Measurements from ENCODE around the gene MTCH1. TPM values are rescaled to one million over a fixed set of nuclear protein-coding genes. Genes with fewer than 3 reads are reported as not detected.

MTCH1 gene
- total RNA-seq, 2 donors from 2014 or later, result 226 to 235 TPM

GRCh38 chr6:37016995-37017394, 31.0 kb upstream of the MTCH1 start:
- peaks cover 5% of the 10 kb centered on the region for H3K4me1 Mint-ChIP-seq
- no peak overlapping the region for H3K9ac ChIP-seq (ENCODE audit: extremely low read depth, low read length, poor library complexity, severe bottlenecking)
- no peaks in the 10 kb centered on the region for H3K27me3 Mint-ChIP-seq (ENCODE audit: insufficient read depth)
- H3K4me1 ChIP-seq (ENCODE audit: control insufficient read depth, insufficient read depth, low read length), result peaks cover 3% of the 10 kb centered on the region
- H3K4me3 Mint-ChIP-seq, result no peak overlapping the region
- no peak for DNase-seq
- H3K36me3 ChIP-seq (ENCODE audit: control insufficient read depth, insufficient read depth, low read length), result no peaks in the 10 kb centered on the region
- H3K36me3 Mint-ChIP-seq (ENCODE audit: low read depth), result no peaks in the 10 kb centered on the region
- H3K9me3 Mint-ChIP-seq, result no peaks in the 10 kb centered on the region
- WGBS, 2 experiments (ENCODE audit: insufficient coverage in 1 of 2, insufficient read length in 1 of 2), result 94 to 100% methylated on average over 2 to 3 of the region's 3 CpGs
- no peak overlapping the region for H3K27ac Mint-ChIP-seq
- no peaks in the 10 kb centered on the region for H3K27me3 ChIP-seq (ENCODE audit: control insufficient read depth, insufficient read depth, low read length, poor library complexity, severe bottlenecking)
- no peak for TF ChIP-seq CTCF (conservative IDR thresholded peaks at IDR 0.05)
- no peak overlapping the region for H3K4me3 ChIP-seq (ENCODE audit: low read length)
- H3K27ac ChIP-seq (ENCODE audit: low read depth, low read length), result no peak overlapping the region
- H3K9me3 ChIP-seq (ENCODE audit: control insufficient read depth, low read length), result no peaks in the 10 kb centered on the region

GRCh38 chr6:37015532-37015931, 29.5 kb upstream of the MTCH1 start:
- Histone ChIP-seq H3K4me3 (ENCODE audit: low read length) (no peak overlapping the region), H3K27me3 (ENCODE audit: control insufficient read depth, insufficient read depth, low read length, poor library complexity, severe bottlenecking) (no peaks in the 10 kb centered on the region), H3K4me1 (ENCODE audit: control insufficient read depth, insufficient read depth, low read length) (no peaks in the 10 kb centered on the region), H3K9ac (ENCODE audit: extremely low read depth, low read length, poor library complexity, severe bottlenecking) (no peak overlapping the region), H3K36me3 (ENCODE audit: control insufficient read depth, insufficient read depth, low read length) (no peaks in the 10 kb centered on the region), H3K9me3 (ENCODE audit: control insufficient read depth, low read length) (no peaks in the 10 kb centered on the region), H3K27ac (ENCODE audit: low read depth, low read length) (no peak overlapping the region)
- H3K27ac Mint-ChIP-seq, result no peak overlapping the region
- no peaks in the 10 kb centered on the region for H3K9me3 Mint-ChIP-seq
- H3K36me3 Mint-ChIP-seq (ENCODE audit: low read depth), result no peaks in the 10 kb centered on the region
- 90% methylated on average over 9 of the region's 9 CpGs; no CpG with 5 or more reads in 1 of the 2 experiments for WGBS, 2 experiments (ENCODE audit: insufficient coverage in 1 of 2, insufficient read length in 1 of 2)
- no peaks in the 10 kb centered on the region for H3K27me3 Mint-ChIP-seq (ENCODE audit: insufficient read depth)
- no peaks in the 10 kb centered on the region for H3K4me1 Mint-ChIP-seq
- peak; percentile 36 for DNase-seq
- no peak for TF ChIP-seq CTCF (conservative IDR thresholded peaks at IDR 0.05)
- H3K4me3 Mint-ChIP-seq, result no peak overlapping the region

GRCh38 chr6:37014667-37015066, 28.7 kb upstream of the MTCH1 start:
- peak; percentile 42 for DNase-seq
- no peaks in the 10 kb centered on the region for H3K27me3 Mint-ChIP-seq (ENCODE audit: insufficient read depth)
- no peak overlapping the region for H3K9ac ChIP-seq (ENCODE audit: extremely low read depth, low read length, poor library complexity, severe bottlenecking)
- H3K36me3 Mint-ChIP-seq (ENCODE audit: low read depth), result no peaks in the 10 kb centered on the region
- no peaks in the 10 kb centered on the region for H3K36me3 ChIP-seq (ENCODE audit: control insufficient read depth, insufficient read depth, low read length)
- no peak overlapping the region for H3K4me3 ChIP-seq (ENCODE audit: low read length)
- WGBS, 2 experiments (ENCODE audit: insufficient coverage in 1 of 2, insufficient read length in 1 of 2), result 83 to 95% methylated on average over 1 to 12 of the region's 12 CpGs
- no peak overlapping the region for H3K4me3 Mint-ChIP-seq
- H3K27ac ChIP-seq (ENCODE audit: low read depth, low read length), result no peak overlapping the region
- H3K27me3 ChIP-seq (ENCODE audit: control insufficient read depth, insufficient read depth, low read length, poor library complexity, severe bottlenecking), result no peaks in the 10 kb centered on the region
- H3K27ac Mint-ChIP-seq, result no peak overlapping the region
- no peaks in the 10 kb centered on the region for H3K4me1 ChIP-seq (ENCODE audit: control insufficient read depth, insufficient read depth, low read length)
- H3K9me3 Mint-ChIP-seq, result peaks cover 2% of the 10 kb centered on the region
- no peak for TF ChIP-seq CTCF (conservative IDR thresholded peaks at IDR 0.05)
- H3K9me3 ChIP-seq (ENCODE audit: control insufficient read depth, low read length), result no peaks in the 10 kb centered on the region
- H3K4me1 Mint-ChIP-seq, result no peaks in the 10 kb centered on the region
